ENCODE data around the gene PRKAA1.
A peak's percentile ranks its signal among the peaks of the same experiment; 100 is the strongest.

The PRKAA1 gene

GRCh38 chr5:40781843-40782409 lies 16.2 kb downstream of the PRKAA1 start:
- no peak for DNase-seq (ENCODE audit: low read depth in 2 of 2)

- no peak for DNase-seq (ENCODE audit: low read depth in 2 of 2)
Observed at GRCh38 chr5:40780858-40781257, 17.3 kb downstream of the PRKAA1 start.

- no peak for DNase-seq (ENCODE audit: low read depth in 2 of 2)
Observed at GRCh38 chr5:40780199-40780598, 18.0 kb downstream of the PRKAA1 start.

- DNase-seq (ENCODE audit: low read depth in 2 of 2) = no peak
Observed at GRCh38 chr5:40779561-40779960, 18.6 kb downstream of the PRKAA1 start.

- no peak for DNase-seq (ENCODE audit: low read depth in 2 of 2)
Observed at GRCh38 chr5:40778133-40778532, 20.0 kb downstream of the PRKAA1 start.

GRCh38 chr5:40776658-40776977 lies 21.6 kb downstream of the PRKAA1 start:
- no peak for DNase-seq (ENCODE audit: low read depth in 2 of 2)

- no peak for DNase-seq (ENCODE audit: low read depth in 2 of 2)
Observed at GRCh38 chr5:40775846-40776657, 22.1 kb downstream of the PRKAA1 start.

GRCh38 chr5:40775085-40775845 lies 22.9 kb downstream of the PRKAA1 start:
- DNase-seq (ENCODE audit: low read depth in 2 of 2) = no peak

- DNase-seq (ENCODE audit: low read depth in 2 of 2) = no peak
Observed at GRCh38 chr5:40774623-40775022, 23.6 kb downstream of the PRKAA1 start.

GRCh38 chr5:40770764-40771163 lies 27.4 kb downstream of the PRKAA1 start:
- DNase-seq (ENCODE audit: low read depth in 2 of 2) = no peak

GRCh38 chr5:40762705-40763104 lies 35.5 kb downstream of the PRKAA1 start:
- DNase-seq (ENCODE audit: low read depth in 2 of 2) = no peak

GRCh38 chr5:40757400-40757799 lies 40.8 kb downstream of the PRKAA1 start:
- no peak for DNase-seq (ENCODE audit: low read depth in 2 of 2)

- peak; percentile 85 to 94 for DNase-seq (ENCODE audit: low read depth in 2 of 2)
Observed at GRCh38 chr5:40755407-40756365, 42.5 kb downstream of the PRKAA1 start, which contains the start of gene TTC33. TSS of gene TTC33 (minus strand) at chr5:40755961. CDS start at chr5:40747018, 8,943 bp downstream.

- DNase-seq (ENCODE audit: low read depth in 2 of 2) = peak; percentile 14 to 43
Observed at GRCh38 chr5:40755093-40755406, 43.1 kb downstream of the PRKAA1 start.

GRCh38 chr5:40754381-40755092 lies 43.6 kb downstream of the PRKAA1 start:
- no peak for DNase-seq (ENCODE audit: low read depth in 2 of 2)

- no peak for DNase-seq (ENCODE audit: low read depth in 2 of 2)
Observed at GRCh38 chr5:40746703-40747102, 51.5 kb downstream of the PRKAA1 start.

- DNase-seq (ENCODE audit: low read depth in 2 of 2) = no peak
Observed at GRCh38 chr5:40743771-40744170, 54.4 kb downstream of the PRKAA1 start.

- no peak for DNase-seq (ENCODE audit: low read depth in 2 of 2)
Observed at GRCh38 chr5:40738502-40738901, 59.7 kb downstream of the PRKAA1 start.

- no peak for DNase-seq (ENCODE audit: low read depth in 2 of 2)
Observed at GRCh38 chr5:40736103-40736875, 61.9 kb downstream of the PRKAA1 start.

- DNase-seq (ENCODE audit: low read depth in 2 of 2) = no peak
Observed at GRCh38 chr5:40735609-40736008, 62.6 kb downstream of the PRKAA1 start.
